Measurements from ENCODE around the gene ZMYM2. TPM values are rescaled to one million over a fixed set of nuclear protein-coding genes. Genes with fewer than 3 reads are reported as not detected.

ZMYM2 gene
- polyA plus RNA-seq, 1 experiment = 11.6 TPM

DNA sequence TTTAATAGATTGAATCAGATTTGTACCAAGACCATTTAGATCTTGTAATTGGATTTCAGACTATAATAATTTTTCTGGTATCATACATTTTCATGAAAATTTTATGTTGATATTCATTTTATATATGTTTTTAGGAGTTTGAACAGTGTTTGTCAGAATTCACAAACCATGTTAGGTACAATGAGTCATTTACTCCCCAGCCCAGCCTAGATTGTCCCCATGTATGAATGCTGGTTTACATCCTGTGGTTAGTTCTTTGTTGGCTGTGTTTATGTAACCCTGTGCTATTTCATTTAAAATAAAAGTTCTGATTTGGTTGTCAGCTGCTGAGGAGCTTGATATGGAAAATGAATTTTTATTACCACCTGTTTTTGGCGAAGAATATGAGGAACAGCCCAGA, 105.6 kb downstream of the ZMYM2 start:
- ChIA-PET POLR2A (no interaction called here), CTCF (no interaction called here)
- TF ChIP-seq, protein P1, sequence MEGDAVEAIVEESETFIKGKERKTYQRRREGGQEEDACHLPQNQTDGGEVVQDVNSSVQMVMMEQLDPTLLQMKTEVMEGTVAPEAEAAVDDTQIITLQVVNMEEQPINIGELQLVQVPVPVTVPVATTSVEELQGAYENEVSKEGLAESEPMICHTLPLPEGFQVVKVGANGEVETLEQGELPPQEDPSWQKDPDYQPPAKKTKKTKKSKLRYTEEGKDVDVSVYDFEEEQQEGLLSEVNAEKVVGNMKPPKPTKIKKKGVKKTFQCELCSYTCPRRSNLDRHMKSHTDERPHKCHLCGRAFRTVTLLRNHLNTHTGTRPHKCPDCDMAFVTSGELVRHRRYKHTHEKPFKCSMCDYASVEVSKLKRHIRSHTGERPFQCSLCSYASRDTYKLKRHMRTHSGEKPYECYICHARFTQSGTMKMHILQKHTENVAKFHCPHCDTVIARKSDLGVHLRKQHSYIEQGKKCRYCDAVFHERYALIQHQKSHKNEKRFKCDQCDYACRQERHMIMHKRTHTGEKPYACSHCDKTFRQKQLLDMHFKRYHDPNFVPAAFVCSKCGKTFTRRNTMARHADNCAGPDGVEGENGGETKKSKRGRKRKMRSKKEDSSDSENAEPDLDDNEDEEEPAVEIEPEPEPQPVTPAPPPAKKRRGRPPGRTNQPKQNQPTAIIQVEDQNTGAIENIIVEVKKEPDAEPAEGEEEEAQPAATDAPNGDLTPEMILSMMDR (IDR thresholded peaks at IDR 0.05; ENCODE audit: insufficient read depth, low read depth, low read length) = no peak
- Histone ChIP-seq H3K27me3 (ENCODE audit: control insufficient read depth, insufficient read depth, low read length) (no peaks in the 10 kb centered on the region), H3K4me3 (ENCODE audit: low read depth, low read length) (no peak overlapping the region), H3K36me3 (ENCODE audit: control insufficient read depth, insufficient read depth, low read length) (peaks cover 9% of the 10 kb centered on the region)
- no peak for DNase-seq (ENCODE audit: low read depth)

DNA sequence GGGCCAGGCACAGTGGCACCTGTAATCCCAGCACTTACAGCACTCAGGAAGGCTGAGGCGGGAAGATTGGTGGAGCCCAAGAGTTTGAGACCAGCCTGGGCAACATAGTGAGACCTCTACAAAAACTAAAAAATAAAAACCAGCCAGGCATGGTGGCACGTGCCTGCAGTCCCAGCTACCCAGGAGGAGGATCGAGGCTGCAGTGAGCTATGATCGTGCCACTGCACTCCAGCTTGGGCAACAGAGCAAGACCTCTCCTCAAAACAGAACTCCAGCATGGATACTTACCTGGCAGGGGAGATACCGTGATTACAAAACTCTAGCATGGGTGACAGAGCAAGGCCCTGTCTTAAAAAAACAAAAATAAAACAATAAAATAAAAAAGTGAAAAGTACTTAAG, 107.0 kb downstream of the ZMYM2 start:
- Histone ChIP-seq H3K4me3 (ENCODE audit: low read depth, low read length) (no peak overlapping the region), H3K36me3 (ENCODE audit: control insufficient read depth, insufficient read depth, low read length) (peaks cover 3% of the 10 kb centered on the region), H3K27me3 (ENCODE audit: control insufficient read depth, insufficient read depth, low read length) (no peaks in the 10 kb centered on the region)
- CTCF ChIA-PET = no interaction called here
- DNase-seq (ENCODE audit: low read depth) = no peak
- POLR2A ChIA-PET = no interaction called here
- TF ChIP-seq, protein P1 (IDR thresholded peaks at IDR 0.05; ENCODE audit: insufficient read depth, low read depth, low read length) = no peak

- peak; percentile 5 for DNase-seq (ENCODE audit: low read depth)
- CTCF ChIA-PET = interaction anchor here (0.6 to 0.7 kb wide), 2 partner anchors 20 to 66 kb away, joined by 3 read pairs; no protein-coding TSS in a partner anchor
- Histone ChIP-seq H3K36me3 (ENCODE audit: control insufficient read depth, insufficient read depth, low read length) (peaks cover 8% of the 10 kb centered on the region), H3K27me3 (ENCODE audit: control insufficient read depth, insufficient read depth, low read length) (no peaks in the 10 kb centered on the region), H3K4me3 (ENCODE audit: low read depth, low read length) (no peak overlapping the region)
- TF ChIP-seq, protein P1 (IDR thresholded peaks at IDR 0.05; ENCODE audit: insufficient read depth, low read depth, low read length) = no peak
- POLR2A ChIA-PET = no interaction called here
Observed at GRCh38 chr13:20069956-20070355, 111.4 kb downstream of the ZMYM2 start.

- H3K36me3 ChIP-seq (ENCODE audit: control insufficient read depth, insufficient read depth, low read length) = peaks cover 5% of the 10 kb centered on the region; the same call in 1 of the 2 replicates
- DNase-seq (ENCODE audit: low read depth) = no peak
- CTCF ChIA-PET = interaction anchor here (1.4 kb wide), 1 partner anchor 12 kb away, joined by 3 read pairs; no protein-coding TSS in a partner anchor
- no peaks in the 10 kb centered on the region for H3K27me3 ChIP-seq (ENCODE audit: control insufficient read depth, insufficient read depth, low read length)
- POLR2A ChIA-PET = no interaction called here
- TF ChIP-seq, protein P1 (IDR thresholded peaks at IDR 0.05; ENCODE audit: insufficient read depth, low read depth, low read length) = no peak
- no peak overlapping the region for H3K4me3 ChIP-seq (ENCODE audit: low read depth, low read length)
Observed at GRCh38 chr13:20073775-20074174, 115.2 kb downstream of the ZMYM2 start.

- TF ChIP-seq, protein P1 (IDR thresholded peaks at IDR 0.05; ENCODE audit: insufficient read depth, low read depth, low read length) = no peak
- Histone ChIP-seq H3K36me3 (ENCODE audit: control insufficient read depth, insufficient read depth, low read length) (peaks cover 5% of the 10 kb centered on the region; the same call in 1 of the 2 replicates), H3K4me3 (ENCODE audit: low read depth, low read length) (no peak overlapping the region), H3K27me3 (ENCODE audit: control insufficient read depth, insufficient read depth, low read length) (no peaks in the 10 kb centered on the region)
- POLR2A ChIA-PET = no interaction called here
- DNase-seq (ENCODE audit: low read depth) = no peak
- CTCF ChIA-PET = no interaction called here
Observed at GRCh38 chr13:20074966-20075365, 116.4 kb downstream of the ZMYM2 start.
